Naive thymus-derived CD8-positive, alpha-beta T cell (primary cell): ENCODE measurements around the gene TMEM41A. TPM values are rescaled to one million over a fixed set of nuclear protein-coding genes. Genes with fewer than 3 reads are reported as not detected.
"Not testable (repeated sequence)": the region's sequence is repeated elsewhere in the genome, so short reads cannot be mapped to it uniquely, and the experiment has no call there.

Source experiments
- ATAC-seq, 2 donors: fragments of 150-1000 bp; cut with Tn5 transposase in 1 of 2; sonication (Bioruptor Pico), chemical (Tn5 transposase) in 1 of 2; 1 replicate in 1 of 2; 2 replicates in 1 of 2; pipeline ENCODE4 v1.10.0; 2021; ENCODE audit warnings: mild to moderate bottlenecking in 2 of 2, moderate library complexity in 2 of 2
- POLR2A ChIA-PET: fragments of 350-600 bp; sonication (Branson Sonifier 250); formaldehyde crosslinking; loops from one replicate; lab custom pipeline; 2021; ENCODE audit warnings: antibody characterized with exemption; lab: Charles Lee
- DNase-seq, 10 donors: peaks; one replicate each; pipeline versions ENCODE4 v3.0.0 to v3.0.0-alpha.2; 2020 to 2022
- H3K27ac Mint-ChIP-seq, 10 donors: one replicate each; pipeline ENCODE4 v1.8.0; 2020 to 2022; ENCODE audit warnings: mild to moderate bottlenecking in 10 of 10, mixed read lengths in 10 of 10, moderate library complexity in 4 of 10, inconsistent platforms in 1 of 10
- H3K27me3 Mint-ChIP-seq, 5 donors: one replicate each; pipeline ENCODE4 v1.8.0; 2021 to 2022; ENCODE audit warnings: mixed read lengths in 5 of 5
- H3K36me3 Mint-ChIP-seq, 3 donors: one replicate each; pipeline ENCODE4 v1.8.0; 2020 to 2022; ENCODE audit warnings: mixed read lengths in 3 of 3, mild to moderate bottlenecking in 2 of 3, inconsistent platforms in 1 of 3
- H3K4me1 Mint-ChIP-seq, 4 donors: one replicate each; pipeline ENCODE4 v1.8.0; 2021 to 2022; ENCODE audit warnings: mixed read lengths in 4 of 4
- H3K4me3 Mint-ChIP-seq, 10 donors: one replicate each; pipeline ENCODE4 v1.8.0; 2020 to 2022; ENCODE audit warnings: mild to moderate bottlenecking in 10 of 10, mixed read lengths in 10 of 10, moderate library complexity in 6 of 10, inconsistent platforms in 1 of 10
- H3K9me3 Mint-ChIP-seq, 9 donors: one replicate each; pipeline ENCODE4 v1.8.0; 2020 to 2022; ENCODE audit warnings: mixed read lengths in 9 of 9, mild to moderate bottlenecking in 3 of 9, inconsistent platforms in 1 of 9, moderate library complexity in 1 of 9
- polyA plus RNA-seq, 3 donors: library from polyadenylated mRNA; unstranded; fragments of 300-500 nt; fragmentation: Illumina TruSeq; gene quantifications; one replicate each; pipeline ENCODE4 v1.2.3, GENCODE V29; 2021
- total RNA-seq, 8 experiments: library from RNA in 2 of 8; stranded (reverse) in 2 of 8; gene quantifications; one replicate each; pipeline ENCODE4 v1.2.3 and lab custom pipeline; 2021 to 2026

The TMEM41A gene
- total and polyA plus RNA-seq, 5 experiments from 2014 or later = 16.7 to 26.7 (median 22.0) TPM

GRCh38 chr3:185477316-185477715 lies 21.5 kb downstream of the TMEM41A start:
- no peak overlapping the region for H3K27ac Mint-ChIP-seq
- peaks cover 20 to 35% (median 28%) of the 10 kb centered on the region in 3 donors for H3K36me3 Mint-ChIP-seq
- no peaks in the 10 kb centered on the region for H3K9me3 Mint-ChIP-seq
- H3K4me3 Mint-ChIP-seq = no peak overlapping the region
- ATAC-seq = no peak
- POLR2A ChIA-PET = no interaction called here
- no peaks in the 10 kb centered on the region for H3K27me3 Mint-ChIP-seq
- no peak for DNase-seq
- H3K4me1 Mint-ChIP-seq = peaks cover 0 to 2% (median under 1%) of the 10 kb centered on the region in 4 donors

- H3K9me3 Mint-ChIP-seq, H3K27me3 Mint-ChIP-seq, DNase-seq, POLR2A ChIA-PET, ATAC-seq, H3K4me1 Mint-ChIP-seq, H3K27ac Mint-ChIP-seq, H3K4me3 Mint-ChIP-seq: not testable (repeated sequence)
- peaks cover 16 to 26% (median 24%) of the 10 kb centered on the region in 3 donors for H3K36me3 Mint-ChIP-seq
Measured at GRCh38 chr3:185474922-185475321, 23.9 kb downstream of the TMEM41A start.

DNA sequence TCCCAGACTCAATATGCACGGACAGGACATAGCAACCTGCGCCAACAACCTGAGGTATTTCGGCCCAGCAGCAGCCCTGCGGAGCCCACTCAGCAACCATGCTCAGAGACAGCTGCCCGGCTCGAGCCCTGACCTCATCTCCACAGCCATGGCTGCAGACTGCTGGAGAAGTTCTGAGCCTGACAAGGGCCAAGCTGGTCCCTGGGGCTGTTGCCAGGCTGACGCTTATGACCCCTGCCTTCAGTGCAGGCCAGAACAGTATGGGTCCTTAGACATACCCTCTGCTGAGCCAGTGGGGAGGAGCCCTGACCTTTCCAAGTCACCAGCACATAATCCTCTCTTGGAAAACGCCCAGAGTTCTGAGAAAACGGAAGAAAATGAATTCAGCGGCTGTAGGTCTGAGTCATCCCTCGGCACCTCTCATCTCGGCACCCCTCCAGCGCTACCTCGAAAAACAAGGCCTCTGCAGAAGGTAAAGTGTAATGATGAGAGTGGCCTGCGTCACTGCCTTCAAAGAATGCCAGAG lies 25.5 kb downstream of the TMEM41A start:
- POLR2A ChIA-PET = no interaction called here
- ATAC-seq (no peak), DNase-seq (no peak)
- peak overlapping the region in 1 of 10 donors; percentile 61 for H3K27ac Mint-ChIP-seq
- no peaks in the 10 kb centered on the region for H3K9me3 Mint-ChIP-seq
- peaks cover 0 to 2% (median 0%) of the 10 kb centered on the region in 4 donors for H3K4me1 Mint-ChIP-seq
- no peaks in the 10 kb centered on the region for H3K27me3 Mint-ChIP-seq
- peaks cover 16 to 24% (median 24%) of the 10 kb centered on the region in 3 donors for H3K36me3 Mint-ChIP-seq
- H3K4me3 Mint-ChIP-seq = no peak overlapping the region

GRCh38 chr3:185470323-185470722 lies 28.5 kb downstream of the TMEM41A start:
- Mint-ChIP-seq H3K4me1 (peaks cover 0 to 2% (median 0%) of the 10 kb centered on the region in 4 donors), H3K36me3 (peaks cover 8 to 26% (median 17%) of the 10 kb centered on the region in 3 donors), H3K4me3 (no peak overlapping the region), H3K9me3 (no peaks in the 10 kb centered on the region), H3K27me3 (no peaks in the 10 kb centered on the region), H3K27ac (peak overlapping the region in 1 of 10 donors; percentile 30)
- no peak for DNase-seq
- POLR2A ChIA-PET = no interaction called here
- ATAC-seq = no peak

DNA sequence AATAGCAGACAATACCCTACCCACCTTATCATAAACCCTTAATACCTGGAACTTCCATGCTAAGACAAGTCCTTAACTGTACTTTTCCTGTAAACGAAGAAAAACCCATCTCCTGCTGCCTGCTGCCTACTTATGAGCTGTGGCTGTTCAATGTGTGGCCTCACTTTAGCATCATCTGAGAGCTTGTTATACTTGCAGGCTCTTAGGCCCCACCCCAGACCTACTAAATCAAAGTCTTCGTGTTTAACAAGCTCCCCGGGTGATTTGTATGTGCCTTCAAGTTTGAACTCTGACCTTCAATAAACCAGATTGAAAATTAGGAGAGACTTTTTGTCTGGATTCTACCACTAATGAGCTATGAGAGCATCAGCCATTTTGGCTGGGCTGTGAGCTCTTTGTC lies 29.3 kb downstream of the TMEM41A start:
- POLR2A ChIA-PET = no interaction called here
- Mint-ChIP-seq H3K4me1 (peaks cover 0 to 2% (median 0%) of the 10 kb centered on the region in 4 donors), H3K4me3 (no peak overlapping the region), H3K36me3 (peaks cover 8 to 22% (median 15%) of the 10 kb centered on the region in 3 donors), H3K27ac (no peak overlapping the region), H3K27me3 (no peaks in the 10 kb centered on the region), H3K9me3 (no peaks in the 10 kb centered on the region)
- no peak for DNase-seq
- ATAC-seq = no peak

DNA sequence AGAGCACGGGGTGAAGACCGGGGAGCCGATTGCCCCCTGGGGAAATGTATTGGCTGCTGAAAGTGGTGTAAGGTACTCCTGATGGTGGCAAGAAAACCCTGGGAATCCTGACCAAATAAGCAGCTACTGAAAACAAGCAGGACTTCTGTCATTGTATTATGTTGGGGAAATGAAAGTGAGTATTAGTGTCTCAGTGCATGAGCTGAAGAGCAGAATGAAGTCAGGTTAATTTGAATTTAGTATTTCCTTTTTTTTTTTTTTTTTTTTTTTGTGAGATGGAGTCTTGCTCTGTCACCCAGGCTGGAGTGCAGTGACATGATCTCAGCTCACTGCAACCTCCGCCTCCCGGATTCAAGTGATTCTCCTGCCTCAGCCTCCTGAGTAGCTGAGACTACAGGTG lies 32.7 kb downstream of the TMEM41A start:
- H3K27ac Mint-ChIP-seq, H3K4me1 Mint-ChIP-seq: not testable (repeated sequence)

DNA sequence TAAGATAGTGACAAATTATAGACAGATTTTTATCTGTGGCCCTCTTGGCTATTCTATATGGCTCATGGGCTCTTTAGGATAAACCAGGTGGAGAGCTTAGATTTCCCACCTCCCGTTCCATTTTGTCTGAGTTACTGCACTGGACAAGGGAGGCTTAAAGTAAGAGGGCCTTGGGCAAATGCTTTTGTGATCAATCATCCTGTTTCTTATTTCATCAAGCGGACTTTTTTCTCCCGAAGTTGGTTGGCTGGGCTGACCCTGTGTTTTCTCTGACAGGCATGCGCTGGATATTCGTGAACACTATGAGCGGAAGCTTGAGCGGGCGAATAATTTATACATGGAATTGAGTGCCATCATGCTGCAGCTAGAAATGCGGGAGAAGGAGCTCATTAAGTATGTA lies 33.4 kb downstream of the TMEM41A start:
- H3K9me3 Mint-ChIP-seq = no peaks in the 10 kb centered on the region
- POLR2A ChIA-PET = no interaction called here
- DNase-seq (no peak), ATAC-seq (no peak)
- no peaks in the 10 kb centered on the region for H3K27me3 Mint-ChIP-seq
- peaks cover 0 to 2% (median 0%) of the 10 kb centered on the region in 4 donors for H3K4me1 Mint-ChIP-seq
- H3K4me3 Mint-ChIP-seq = no peak overlapping the region
- no peak overlapping the region for H3K27ac Mint-ChIP-seq
- H3K36me3 Mint-ChIP-seq = peaks cover 0 to 8% (median 5%) of the 10 kb centered on the region in 3 donors

More for the DNA sequence above, 32.7 kb downstream of the TMEM41A start:
- H3K9me3 Mint-ChIP-seq, H3K36me3 Mint-ChIP-seq, H3K4me3 Mint-ChIP-seq, POLR2A ChIA-PET, H3K27me3 Mint-ChIP-seq, DNase-seq, ATAC-seq: not testable (repeated sequence)

GRCh38 chr3:185460719-185461350 lies 38.0 kb downstream of the TMEM41A start:
- Mint-ChIP-seq H3K9me3 (peaks cover 0 to 2% (median 0%) of the 10 kb centered on the region in 9 donors), H3K27ac (no peak overlapping the region), H3K36me3 (peaks cover 0 to 3% (median 1%) of the 10 kb centered on the region in 3 donors), H3K27me3 (no peaks in the 10 kb centered on the region), H3K4me1 (no peaks in the 10 kb centered on the region), H3K4me3 (no peak overlapping the region)
- ATAC-seq = no peak
- POLR2A ChIA-PET = no interaction called here
- no peak for DNase-seq

GRCh38 chr3:185460309-185460708 lies 38.5 kb downstream of the TMEM41A start:
- Mint-ChIP-seq H3K36me3 (peaks cover 0 to 3% (median 0%) of the 10 kb centered on the region in 3 donors), H3K4me3 (no peak overlapping the region), H3K27me3 (no peaks in the 10 kb centered on the region), H3K4me1 (no peaks in the 10 kb centered on the region), H3K9me3 (peaks cover 0 to 2% (median 0%) of the 10 kb centered on the region in 9 donors), H3K27ac (no peak overlapping the region)
- no peak for DNase-seq
- no peak for ATAC-seq
- POLR2A ChIA-PET = no interaction called here

- Mint-ChIP-seq H3K36me3 (no peaks in the 10 kb centered on the region), H3K4me1 (no peaks in the 10 kb centered on the region), H3K27me3 (no peaks in the 10 kb centered on the region), H3K27ac (no peak overlapping the region), H3K9me3 (peaks cover 0 to 2% (median 0%) of the 10 kb centered on the region in 9 donors), H3K4me3 (no peak overlapping the region)
- DNase-seq (no peak), ATAC-seq (no peak)
- POLR2A ChIA-PET = no interaction called here
Measured at GRCh38 chr3:185457376-185457775, 41.5 kb downstream of the TMEM41A start.

DNA sequence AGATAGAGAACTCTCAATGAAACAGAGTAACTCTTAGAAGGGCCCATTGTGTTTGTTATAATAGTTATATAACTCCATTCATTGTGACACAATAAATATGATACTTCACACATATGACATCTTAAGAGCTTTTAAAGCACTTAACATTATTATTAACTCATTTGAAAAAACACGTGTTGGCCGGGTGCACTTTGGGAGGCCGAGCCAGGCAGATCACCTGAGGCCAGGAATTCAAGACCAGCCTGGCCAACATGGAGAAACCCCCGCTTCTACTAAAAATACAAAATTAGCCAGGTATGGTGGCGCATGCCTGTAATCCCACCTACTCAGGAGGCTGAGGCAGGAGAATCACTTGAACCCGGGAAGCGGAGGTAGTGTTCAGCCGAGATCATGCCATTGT lies 47.4 kb downstream of the TMEM41A start:
- DNase-seq, H3K4me1 Mint-ChIP-seq, H3K36me3 Mint-ChIP-seq, H3K9me3 Mint-ChIP-seq, H3K27me3 Mint-ChIP-seq, H3K27ac Mint-ChIP-seq, ATAC-seq, POLR2A ChIA-PET, H3K4me3 Mint-ChIP-seq: not testable (repeated sequence)

DNA sequence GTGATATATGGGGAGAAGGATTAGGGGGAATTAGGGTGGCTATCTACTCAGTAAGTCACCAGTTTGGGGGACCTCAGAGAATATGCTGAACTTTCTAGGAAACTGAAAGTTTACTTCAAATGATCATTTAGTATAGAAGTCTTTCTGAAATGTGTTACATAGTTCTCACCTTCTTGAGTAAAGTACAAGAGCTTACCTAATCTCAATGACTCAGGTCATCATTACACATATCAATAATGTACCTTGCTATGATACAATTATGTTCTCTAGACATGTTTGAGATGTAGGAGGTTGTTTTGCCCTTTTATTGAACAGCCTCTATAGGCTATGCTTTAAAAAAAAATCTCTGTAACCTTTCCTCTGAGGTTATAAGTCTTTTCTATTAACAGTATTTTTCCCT lies 50.7 kb downstream of the TMEM41A start:
- Mint-ChIP-seq H3K9me3 (no peaks in the 10 kb centered on the region), H3K36me3 (peaks cover 0 to 2% (median 0%) of the 10 kb centered on the region in 3 donors), H3K27me3 (peaks cover 0 to 7% (median 0%) of the 10 kb centered on the region in 5 donors), H3K27ac (no peak overlapping the region), H3K4me1 (no peaks in the 10 kb centered on the region), H3K4me3 (no peak overlapping the region)
- ATAC-seq = no peak
- DNase-seq = no peak
- POLR2A ChIA-PET = no interaction called here

- Mint-ChIP-seq H3K36me3 (peaks cover 0 to 3% (median 0%) of the 10 kb centered on the region in 3 donors), H3K27ac (no peak overlapping the region), H3K4me1 (peaks cover 0 to 3% (median 0%) of the 10 kb centered on the region in 4 donors), H3K27me3 (peaks cover 5 to 19% (median 6%) of the 10 kb centered on the region in 5 donors), H3K4me3 (no peak overlapping the region), H3K9me3 (no peaks in the 10 kb centered on the region)
- ATAC-seq (no peak), DNase-seq (no peak)
- POLR2A ChIA-PET = no interaction called here
Measured at GRCh38 chr3:185444329-185444728, 54.5 kb downstream of the TMEM41A start.
